GM20431 (cell line): ENCODE data around the gene TSPAN15.

Experiments
- in situ Hi-C: fragments of 300-500 bp; cut with MseI, MboI; formaldehyde crosslinking; loops from one replicate; pipeline ENCODE4 v1.15.0; 2020; ENCODE audit warnings: low sequenced_read_pairs; ENCODE audit not compliant: unreplicated experiment

Gene TSPAN15

GRCh38 chr10:69498711-69499471 is 47.6 kb downstream of the TSPAN15 start:
- in situ Hi-C loops, result no loop called here

GRCh38 chr10:69499726-69500689 is 48.7 kb downstream of the TSPAN15 start:
- in situ Hi-C loops, result no loop called here

DNA sequence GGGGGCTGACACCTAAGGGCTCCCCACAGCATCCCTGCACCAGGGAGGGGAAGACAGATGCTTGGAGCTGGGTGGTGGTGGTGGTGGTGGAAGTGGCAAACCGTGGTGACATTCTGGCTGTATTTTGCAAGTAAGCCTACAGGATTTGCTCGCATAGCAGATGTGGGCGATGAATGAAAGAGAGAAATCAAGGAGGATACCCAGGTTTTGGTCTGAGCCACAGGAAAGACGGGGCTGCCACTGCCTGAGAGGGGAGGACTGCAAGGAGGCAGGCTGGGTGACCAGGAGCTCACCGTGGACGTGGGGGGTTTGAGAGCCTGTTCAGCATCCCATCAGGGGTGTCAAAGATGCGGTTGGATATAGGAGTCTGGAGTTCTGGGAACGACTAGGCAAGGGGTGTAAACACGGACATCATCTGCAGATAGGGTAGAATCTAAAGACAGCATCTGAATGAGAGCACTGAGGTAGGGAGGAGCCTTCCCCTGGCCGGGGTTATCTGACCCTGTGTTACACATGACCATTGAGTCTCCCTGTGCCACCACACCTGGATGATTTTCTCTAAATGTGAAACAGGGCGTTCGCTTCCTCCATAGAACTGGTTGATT is 49.7 kb downstream of the TSPAN15 start:
- in situ Hi-C loops, result no loop called here

GRCh38 chr10:69501657-69502056 is 50.4 kb downstream of the TSPAN15 start:
- in situ Hi-C loops, result no loop called here

DNA sequence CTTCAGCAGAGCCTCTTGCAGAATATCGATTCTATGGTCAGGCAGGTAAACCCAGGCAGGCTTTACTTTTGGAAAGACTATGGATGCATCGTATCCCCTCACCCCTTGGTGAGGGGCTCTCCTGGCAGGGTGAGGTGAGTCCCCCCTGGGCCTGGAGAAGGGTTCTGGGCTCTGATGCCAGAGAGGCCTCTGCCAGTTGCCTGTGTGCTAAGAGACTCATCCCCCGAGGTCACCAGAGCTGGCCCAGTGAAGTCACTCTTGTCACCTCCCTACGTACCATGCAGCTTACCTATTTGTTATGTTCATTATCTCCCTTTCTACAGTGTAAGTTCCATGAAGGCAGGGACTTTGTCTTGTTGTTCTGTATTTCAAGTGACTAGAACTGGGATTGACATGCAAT is 51.3 kb downstream of the TSPAN15 start:
- in situ Hi-C loops, result no loop called here

DNA sequence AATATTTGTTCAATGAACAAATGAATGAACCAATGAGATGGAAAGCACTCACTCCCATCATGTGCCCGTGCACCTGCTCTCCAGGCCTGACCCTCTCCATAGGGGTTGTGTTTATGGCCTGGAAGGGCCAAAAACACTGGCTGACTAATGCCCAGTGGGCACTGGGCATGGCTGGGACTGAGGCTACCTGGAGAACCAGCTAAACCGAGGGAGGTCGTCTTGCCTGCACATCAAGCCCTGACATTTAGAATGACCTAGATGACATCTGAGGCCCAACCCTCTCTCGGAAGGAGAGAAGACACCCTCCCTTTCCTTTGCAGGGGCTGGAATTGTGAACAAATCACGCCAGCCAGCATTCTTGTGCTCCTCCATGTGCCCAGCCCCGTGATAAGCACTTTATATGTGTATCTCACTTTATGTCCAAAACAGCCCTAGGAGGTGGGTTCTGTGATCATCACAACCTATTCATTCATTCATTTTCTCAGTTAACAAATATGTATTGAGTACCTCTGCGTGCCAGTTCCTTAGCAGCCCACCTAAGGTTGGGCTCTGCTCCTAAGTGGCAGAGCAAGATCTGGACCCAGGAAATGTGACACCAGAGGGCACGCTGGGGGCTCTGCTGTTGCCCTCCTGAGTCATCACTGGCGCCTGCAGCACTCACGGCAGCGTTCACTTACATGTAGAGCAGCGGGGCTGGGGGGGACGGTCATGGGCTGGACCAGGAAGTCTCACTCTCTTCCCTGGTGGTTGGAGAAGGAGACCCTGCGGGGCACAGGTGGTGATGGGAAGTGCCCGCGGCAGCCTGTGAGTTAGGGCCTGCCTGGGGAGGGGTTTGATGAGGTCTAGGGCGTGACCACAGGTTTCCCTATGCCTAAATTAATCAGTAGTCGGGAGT is 52.0 kb downstream of the TSPAN15 start:
- in situ Hi-C loops, result no loop called here

DNA sequence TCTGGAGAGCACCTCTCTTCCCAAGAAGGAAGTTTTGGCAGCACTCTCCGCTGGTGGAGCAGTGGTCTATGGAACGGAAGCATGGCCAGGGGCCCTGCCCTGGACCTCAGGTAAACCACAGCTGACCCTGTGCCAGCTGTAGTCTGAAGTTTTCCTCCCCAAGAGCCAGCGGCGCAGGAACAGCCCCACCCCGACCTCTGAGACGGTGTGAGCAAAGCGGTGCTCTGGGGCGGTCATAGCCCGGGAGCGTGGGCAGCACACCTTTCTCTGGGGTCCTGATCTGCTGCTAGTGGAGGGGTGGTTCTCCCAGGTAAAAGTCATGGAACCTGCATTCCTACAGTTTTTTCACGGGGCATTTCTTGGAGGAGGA is 52.6 kb downstream of the TSPAN15 start:
- in situ Hi-C loops, result no loop called here

DNA sequence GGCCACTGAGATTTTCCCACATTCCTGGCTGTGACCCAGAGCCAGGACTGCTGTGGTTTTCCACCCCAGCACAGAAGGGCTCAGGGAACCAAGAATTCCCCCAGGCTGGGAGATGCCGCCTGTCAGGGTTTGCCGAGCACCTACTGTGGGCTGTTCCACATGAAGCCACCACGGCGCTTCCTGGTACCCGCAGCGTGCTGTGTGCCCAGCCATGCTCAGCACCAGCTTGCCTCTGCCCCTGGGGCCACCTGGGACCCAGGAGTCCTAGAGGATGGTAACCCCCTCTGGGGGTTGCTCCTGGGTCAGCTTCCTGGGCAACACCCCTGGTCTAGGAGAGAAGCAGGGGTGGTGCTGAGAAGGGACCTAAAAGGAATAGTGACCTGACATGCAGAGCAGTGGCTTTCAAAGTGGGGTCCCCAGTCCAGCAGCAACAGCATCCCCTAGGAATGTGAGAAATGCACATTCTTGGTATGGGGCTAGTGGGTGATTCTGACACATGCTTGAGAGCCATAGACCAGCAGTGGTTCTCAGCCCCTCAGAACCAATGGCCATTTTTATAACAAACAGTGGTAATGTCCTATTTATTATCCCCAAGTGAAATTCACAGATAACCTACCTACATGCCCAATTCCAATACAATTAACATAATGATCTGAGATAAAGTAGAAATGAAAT is 53.4 kb downstream of the TSPAN15 start:
- in situ Hi-C loops, result loop anchor here (5.0 kb wide), 1 partner anchor 77 kb away; no protein-coding TSS in a partner anchor

GRCh38 chr10:69505636-69506318 is 54.5 kb downstream of the TSPAN15 start:
- in situ Hi-C loops, result loop anchor here (5.0 kb wide), 1 partner anchor 78 kb away; no protein-coding TSS in a partner anchor

- in situ Hi-C loops, result loop anchor here (5.0 kb wide), 1 partner anchor 79 kb away; no protein-coding TSS in a partner anchor
These were observed 55.2 kb downstream of the TSPAN15 start for GRCh38 chr10:69506487-69506833.

- in situ Hi-C loops, result loop anchor here (5.0 kb wide), 1 partner anchor 80 kb away; no protein-coding TSS in a partner anchor
These were observed 55.8 kb downstream of the TSPAN15 start for GRCh38 chr10:69506834-69507713.

- in situ Hi-C loops, result loop anchor here (5.0 kb wide), 1 partner anchor 82 kb away; no protein-coding TSS in a partner anchor
These were observed 57.6 kb downstream of the TSPAN15 start for GRCh38 chr10:69508738-69509340.

DNA sequence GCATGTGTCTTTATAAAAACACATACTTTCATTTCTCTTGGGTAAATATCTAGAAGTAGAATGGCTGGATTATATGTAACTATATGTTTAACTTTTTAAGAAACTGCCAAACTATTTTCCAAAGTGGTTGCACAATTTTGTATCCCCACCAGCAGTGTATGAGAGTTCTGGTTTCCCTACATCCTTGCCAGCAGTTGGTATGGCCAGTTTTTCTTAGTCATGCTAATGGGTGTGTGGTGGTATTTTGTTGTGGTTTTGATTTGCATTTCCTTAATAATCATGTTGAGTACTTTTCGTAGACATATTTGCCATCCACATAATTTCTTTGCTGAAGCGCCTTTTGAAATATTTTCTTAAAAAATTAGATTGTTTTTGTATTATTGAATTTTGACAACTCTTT is 61.6 kb downstream of the TSPAN15 start:
- in situ Hi-C loops, result no loop called here

- in situ Hi-C loops, result no loop called here
These were observed 62.4 kb downstream of the TSPAN15 start for GRCh38 chr10:69513617-69514016.

GRCh38 chr10:69515699-69516259 is 64.5 kb downstream of the TSPAN15 start:
- in situ Hi-C loops, result loop anchor here (5.0 kb wide), 1 partner anchor 122 kb away; no protein-coding TSS in a partner anchor

GRCh38 chr10:69516316-69516715 is 65.1 kb downstream of the TSPAN15 start:
- in situ Hi-C loops, result loop anchor here (5.0 kb wide), 1 partner anchor 121 kb away; no protein-coding TSS in a partner anchor

DNA sequence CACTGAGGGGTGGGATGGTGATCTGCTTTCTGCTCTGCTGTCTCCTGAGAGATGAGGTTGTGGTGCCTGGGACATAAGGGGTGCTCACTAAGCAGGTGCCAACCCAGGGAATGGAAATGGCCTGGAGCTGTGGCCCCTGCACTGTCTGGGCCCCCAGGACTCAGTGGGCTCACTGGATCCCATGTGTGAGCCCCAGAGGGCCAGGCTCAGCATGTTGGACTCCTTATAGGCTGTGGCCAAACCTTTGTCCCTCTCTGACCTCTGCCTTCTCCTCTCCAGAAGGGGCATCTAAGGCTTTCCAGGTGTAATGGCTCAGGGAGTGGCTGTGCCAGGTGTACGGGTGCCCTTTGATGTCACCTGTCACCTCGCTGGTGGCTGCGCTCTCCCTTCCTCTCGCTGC is 65.5 kb downstream of the TSPAN15 start:
- in situ Hi-C loops, result loop anchor here (5.0 kb wide), 1 partner anchor 121 kb away; no protein-coding TSS in a partner anchor
